ENCODE data around the gene TSPAN3.

DNA sequence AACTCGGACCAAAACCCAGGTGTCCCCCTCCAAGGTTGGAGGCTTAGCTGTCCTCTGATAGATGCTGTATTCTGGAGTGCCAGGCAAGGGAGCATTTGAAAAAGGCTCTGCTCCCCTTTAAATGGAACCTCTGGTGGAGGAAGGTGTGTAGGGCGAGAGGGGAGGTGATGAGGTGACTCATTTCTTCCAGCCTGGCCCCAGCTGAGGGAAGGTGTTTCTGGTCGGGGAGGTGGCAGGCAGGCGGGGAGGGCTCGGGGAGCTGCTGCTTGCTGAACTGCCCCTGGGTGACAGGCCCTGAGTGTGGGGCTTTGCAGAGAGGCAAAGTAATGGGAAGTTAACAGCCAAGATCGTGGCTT, 57.2 kb downstream of the TSPAN3 start:
- TF ChIP-seq, protein P1, sequence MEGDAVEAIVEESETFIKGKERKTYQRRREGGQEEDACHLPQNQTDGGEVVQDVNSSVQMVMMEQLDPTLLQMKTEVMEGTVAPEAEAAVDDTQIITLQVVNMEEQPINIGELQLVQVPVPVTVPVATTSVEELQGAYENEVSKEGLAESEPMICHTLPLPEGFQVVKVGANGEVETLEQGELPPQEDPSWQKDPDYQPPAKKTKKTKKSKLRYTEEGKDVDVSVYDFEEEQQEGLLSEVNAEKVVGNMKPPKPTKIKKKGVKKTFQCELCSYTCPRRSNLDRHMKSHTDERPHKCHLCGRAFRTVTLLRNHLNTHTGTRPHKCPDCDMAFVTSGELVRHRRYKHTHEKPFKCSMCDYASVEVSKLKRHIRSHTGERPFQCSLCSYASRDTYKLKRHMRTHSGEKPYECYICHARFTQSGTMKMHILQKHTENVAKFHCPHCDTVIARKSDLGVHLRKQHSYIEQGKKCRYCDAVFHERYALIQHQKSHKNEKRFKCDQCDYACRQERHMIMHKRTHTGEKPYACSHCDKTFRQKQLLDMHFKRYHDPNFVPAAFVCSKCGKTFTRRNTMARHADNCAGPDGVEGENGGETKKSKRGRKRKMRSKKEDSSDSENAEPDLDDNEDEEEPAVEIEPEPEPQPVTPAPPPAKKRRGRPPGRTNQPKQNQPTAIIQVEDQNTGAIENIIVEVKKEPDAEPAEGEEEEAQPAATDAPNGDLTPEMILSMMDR (IDR thresholded peaks at IDR 0.05), result no peak
- no peak for TF ChIP-seq ZFX (IDR thresholded peaks at IDR 0.05; ENCODE audit: borderline replicate concordance)
